ENCODE measurements around the gene ABLIM2.

ABLIM2 gene

GRCh38 chr4:7989654-7990053 is 169.0 kb downstream of the ABLIM2 start:
- in situ Hi-C loops (cut with MboI; ENCODE audit: low sequenced_read_pairs), result no loop called here

- in situ Hi-C loops (cut with MboI; ENCODE audit: low sequenced_read_pairs), result no loop called here
Measured at GRCh38 chr4:7988437-7988836, 170.2 kb downstream of the ABLIM2 start.

- in situ Hi-C loops (cut with MboI; ENCODE audit: low sequenced_read_pairs), result no loop called here
Measured at GRCh38 chr4:7987148-7987989, 171.2 kb downstream of the ABLIM2 start.

- in situ Hi-C loops (cut with MboI; ENCODE audit: low sequenced_read_pairs), result no loop called here
Measured at GRCh38 chr4:7985891-7986441, 172.6 kb downstream of the ABLIM2 start.

GRCh38 chr4:7985072-7985471 is 173.5 kb downstream of the ABLIM2 start:
- in situ Hi-C loops (cut with MboI; ENCODE audit: low sequenced_read_pairs), result no loop called here

- in situ Hi-C loops (cut with MboI; ENCODE audit: low sequenced_read_pairs), result no loop called here
Measured at GRCh38 chr4:7984286-7984925, 174.2 kb downstream of the ABLIM2 start.

GRCh38 chr4:7983296-7983695 is 175.3 kb downstream of the ABLIM2 start:
- in situ Hi-C loops (cut with MboI; ENCODE audit: low sequenced_read_pairs), result no loop called here

- in situ Hi-C loops (cut with MboI; ENCODE audit: low sequenced_read_pairs), result no loop called here
Measured at GRCh38 chr4:7981738-7982394, 176.7 kb downstream of the ABLIM2 start.

- in situ Hi-C loops (cut with MboI; ENCODE audit: low sequenced_read_pairs), result no loop called here
Measured at GRCh38 chr4:7980036-7980435, 178.6 kb downstream of the ABLIM2 start.

- in situ Hi-C loops (cut with MboI; ENCODE audit: low sequenced_read_pairs), result no loop called here
Measured at GRCh38 chr4:7979652-7979968, 179.0 kb downstream of the ABLIM2 start.

GRCh38 chr4:7978907-7979651 is 179.5 kb downstream of the ABLIM2 start:
- in situ Hi-C loops (cut with MboI; ENCODE audit: low sequenced_read_pairs), result no loop called here

GRCh38 chr4:7978489-7978888 is 180.1 kb downstream of the ABLIM2 start:
- in situ Hi-C loops (cut with MboI; ENCODE audit: low sequenced_read_pairs), result no loop called here

- in situ Hi-C loops (cut with MboI; ENCODE audit: low sequenced_read_pairs), result no loop called here
Measured at GRCh38 chr4:7976634-7977033, 182.0 kb downstream of the ABLIM2 start.

- in situ Hi-C loops (cut with MboI; ENCODE audit: low sequenced_read_pairs), result no loop called here
Measured at GRCh38 chr4:7976025-7976424, 182.6 kb downstream of the ABLIM2 start.

GRCh38 chr4:7974425-7974824 is 184.2 kb downstream of the ABLIM2 start:
- in situ Hi-C loops (cut with MboI; ENCODE audit: low sequenced_read_pairs), result no loop called here

- in situ Hi-C loops (cut with MboI; ENCODE audit: low sequenced_read_pairs), result no loop called here
Measured at GRCh38 chr4:7973545-7973981, 185.1 kb downstream of the ABLIM2 start.

- in situ Hi-C loops (cut with MboI; ENCODE audit: low sequenced_read_pairs), result no loop called here
Measured at GRCh38 chr4:7971881-7972500, 186.6 kb downstream of the ABLIM2 start.

GRCh38 chr4:7971159-7971631 is 187.4 kb downstream of the ABLIM2 start:
- in situ Hi-C loops (cut with MboI; ENCODE audit: low sequenced_read_pairs), result no loop called here

- in situ Hi-C loops (cut with MboI; ENCODE audit: low sequenced_read_pairs), result no loop called here
Measured at GRCh38 chr4:7970361-7970946, 188.2 kb downstream of the ABLIM2 start.
